Naive thymus-derived CD4-positive, alpha-beta T cell (primary cell): ENCODE results near the gene NR6A1. TPM values are rescaled to one million over a fixed set of nuclear protein-coding genes. Genes with fewer than 3 reads are reported as not detected.

ENCODE experiments used
- ATAC-seq: fragments of 150-1000 bp; cut with Tn5 transposase; 2 replicates; pipeline ENCODE4 v1.10.0; 2021; ENCODE audit warnings: mild to moderate bottlenecking, moderate library complexity
- CTCF ChIA-PET: fragments of 350-600 bp; sonication (Branson Sonifier 250); formaldehyde crosslinking; loops from one replicate; lab custom pipeline; 2021; ENCODE audit warnings: antibody characterized with exemption; lab: Charles Lee
- POLR2A ChIA-PET: fragments of 350-600 bp; sonication (Branson Sonifier 250); formaldehyde crosslinking; loops from one replicate; lab custom pipeline; 2021; ENCODE audit warnings: antibody characterized with exemption, inconsistent platforms; lab: Charles Lee
- DNase-seq, 9 donors: peaks; one replicate each; pipeline versions ENCODE4 v3.0.0 to v3.0.0-alpha.2; 2020 to 2022; ENCODE audit warnings: mixed read lengths in 1 of 9
- H3K27ac ChIP-seq: one replicate; pipeline ENCODE4 v1.7.0; 2013; ENCODE audit warnings: mild to moderate bottlenecking, low read depth, low read length, moderate library complexity
- H3K27me3 ChIP-seq, 2 donors: one replicate each; pipeline ENCODE4 v1.7.0; 2013; ENCODE audit warnings: low read length in 2 of 2, mild to moderate bottlenecking in 2 of 2, moderate library complexity in 2 of 2; ENCODE audit not compliant: control insufficient read depth in 2 of 2, insufficient read depth in 2 of 2
- H3K36me3 ChIP-seq, 3 experiments: 1 replicate in 2 of 3; 2 replicates in 1 of 3; pipeline ENCODE4 v1.7.0; 2013; ENCODE audit warnings: low read length in 3 of 3, mild to moderate bottlenecking in 3 of 3, moderate library complexity in 1 of 3; ENCODE audit not compliant: insufficient read depth in 3 of 3, control insufficient read depth in 2 of 3
- H3K4me1 ChIP-seq, 2 donors: one replicate each; pipeline ENCODE4 v1.7.0; 2013; ENCODE audit warnings: low read length in 2 of 2, mild to moderate bottlenecking in 2 of 2, moderate library complexity in 1 of 2; ENCODE audit not compliant: control insufficient read depth in 2 of 2, insufficient read depth in 2 of 2
- H3K4me3 ChIP-seq: 2 replicates; pipeline ENCODE4 v1.7.0; 2013; ENCODE audit warnings: mild to moderate bottlenecking, low read length
- H3K9me3 ChIP-seq, 3 experiments: 1 replicate in 2 of 3; 2 replicates in 1 of 3; pipeline ENCODE4 v1.7.0; 2013; ENCODE audit warnings: low read length in 3 of 3; ENCODE audit not compliant: control insufficient read depth in 2 of 3
- H3K27ac Mint-ChIP-seq, 9 donors: one replicate each; pipeline ENCODE4 v1.8.0; 2020 to 2022; ENCODE audit warnings: mixed read lengths in 9 of 9, mild to moderate bottlenecking in 8 of 9, moderate library complexity in 5 of 9, inconsistent platforms in 2 of 9
- H3K27me3 Mint-ChIP-seq, 5 donors: one replicate each; pipeline ENCODE4 v1.8.0; 2021 to 2022; ENCODE audit warnings: mixed read lengths in 5 of 5, mild to moderate bottlenecking in 1 of 5
- H3K36me3 Mint-ChIP-seq, 5 donors: one replicate each; pipeline ENCODE4 v1.8.0; 2020 to 2022; ENCODE audit warnings: mixed read lengths in 5 of 5, mild to moderate bottlenecking in 3 of 5, inconsistent platforms in 1 of 5
- H3K4me1 Mint-ChIP-seq, 7 donors: one replicate each; pipeline ENCODE4 v1.8.0; 2020 to 2022; ENCODE audit warnings: mixed read lengths in 7 of 7, mild to moderate bottlenecking in 3 of 7, inconsistent platforms in 1 of 7
- H3K4me3 Mint-ChIP-seq, 10 donors: one replicate each; pipeline ENCODE4 v1.8.0; 2020 to 2022; ENCODE audit warnings: mild to moderate bottlenecking in 10 of 10, mixed read lengths in 10 of 10, moderate library complexity in 6 of 10, inconsistent platforms in 2 of 10
- H3K9me3 Mint-ChIP-seq, 11 donors: one replicate each; pipeline ENCODE4 v1.8.0; 2020 to 2022; ENCODE audit warnings: mixed read lengths in 11 of 11, mild to moderate bottlenecking in 4 of 11, inconsistent platforms in 1 of 11, moderate library complexity in 1 of 11
- intact Hi-C, 2 donors: fragments of 100-400 bp; cut with micrococcal nuclease; formaldehyde crosslinking; loops; one replicate each; pipeline ENCODE4 v1.15.1; 2023
- polyA plus RNA-seq, 2 donors: library from polyadenylated mRNA; unstranded; fragments of 300-500 nt; fragmentation: Illumina TruSeq; gene quantifications; one replicate each; pipeline ENCODE4 v1.2.3, GENCODE V29; 2021
- total RNA-seq, 6 experiments: library from RNA in 5 of 6; stranded (reverse) in 5 of 6; gene quantifications; 1 replicate in 5 of 6; 2 replicates in 1 of 6; pipeline ENCODE4 v1.2.3 and lab custom pipeline; 2021 to 2026

The NR6A1 gene
- total and polyA plus RNA-seq, 7 experiments from 2014 or later: 0.21 to 0.78 (median 0.51) TPM; not detected in 4

- peak in 3 of 9 donors; percentile 4 to 65 (median 34) for DNase-seq
- Mint-ChIP-seq H3K4me3 (peak overlapping the region; percentile 86 to 97 (median 90)), H3K36me3 (no peaks in the 10 kb centered on the region), H3K27ac (peak overlapping the region in 5 of 9 donors; percentile 14 to 80 (median 70)), H3K9me3 (peaks cover 0 to 4% (median 0%) of the 10 kb centered on the region in 11 donors), H3K27me3 (peaks cover 59 to 80% (median 72%) of the 10 kb centered on the region in 5 donors), H3K4me1 (peaks cover 21 to 51% (median 47%) of the 10 kb centered on the region in 7 donors)
- intact Hi-C loops: loop anchor here (1.0 to 5.0 kb wide), 12 partner anchors 60 to 489 kb away; partner anchors contain the start of genes ARPC5L (in 2 of the 2), HSPA5 (in 2 of the 2), GAPVD1 (in 1 of the 2) and GOLGA1 (in 1 of the 2)
- peaks cover 18 to 26% of the 10 kb centered on the region in 2 donors for H3K4me1 ChIP-seq
- no peak overlapping the region for H3K27ac ChIP-seq
- ChIA-PET CTCF (interaction anchor here (0.6 to 7.0 kb wide), 9 partner anchors 50 to 614 kb away, joined by 3 to 66 read pairs (median 4); partner anchors contain the start of gene WDR38), POLR2A (interaction anchor here (1.0 to 1.8 kb wide), 3 partner anchors 81 to 100 kb away, joined by 3 to 7 read pairs (median 4); partner anchors contain the start of genes ARPC5L, RPL35 and WDR38)
- H3K36me3 ChIP-seq: no peaks in the 10 kb centered on the region
- peak overlapping the region; percentile 87 for H3K4me3 ChIP-seq
- peaks cover 3 to 44% of the 10 kb centered on the region in 2 donors for H3K27me3 ChIP-seq
- H3K9me3 ChIP-seq: no peaks in the 10 kb centered on the region
- ATAC-seq: no peak
Observed at GRCh38 chr9:124771867-124772679, 962 bp upstream of the NR6A1 start.

GRCh38 chr9:124770359-124771020 lies 621 bp downstream of the NR6A1 start:
- Histone ChIP-seq H3K4me1 (peaks cover 13 to 20% of the 10 kb centered on the region in 2 donors), H3K9me3 (no peaks in the 10 kb centered on the region), H3K4me3 (peak overlapping the region; percentile 87), H3K27ac (no peak overlapping the region), H3K27me3 (peaks cover 7 to 37% of the 10 kb centered on the region in 2 donors), H3K36me3 (no peaks in the 10 kb centered on the region)
- peaks cover 0 to 2% (median 0%) of the 10 kb centered on the region in 11 donors for H3K9me3 Mint-ChIP-seq
- H3K27ac Mint-ChIP-seq: peak overlapping the region in 3 of 9 donors; percentile 12 to 87 (median 78)
- ChIA-PET CTCF (interaction anchor here (0.6 to 7.0 kb wide), 6 partner anchors 9 to 358 kb away, joined by 3 to 66 read pairs (median 3); partner anchors contain the start of gene WDR38), POLR2A (interaction anchor here (1.1 to 1.8 kb wide), 3 partner anchors 83 to 101 kb away, joined by 4 to 7 read pairs (median 6); partner anchors contain the start of genes RPL35 and WDR38)
- peaks cover 13 to 40% (median 37%) of the 10 kb centered on the region in 7 donors for H3K4me1 Mint-ChIP-seq
- peak overlapping the region; percentile 77 to 92 (median 88) for H3K4me3 Mint-ChIP-seq
- no peak for ATAC-seq
- H3K27me3 Mint-ChIP-seq: peaks cover 54 to 82% (median 75%) of the 10 kb centered on the region in 5 donors
- no peaks in the 10 kb centered on the region for H3K36me3 Mint-ChIP-seq
- intact Hi-C loops: loop anchor here (1.0 to 5.0 kb wide), 12 partner anchors 58 to 491 kb away; partner anchors contain the start of genes ARPC5L (in 2 of the 2), HSPA5 (in 2 of the 2), GAPVD1 (in 1 of the 2) and GOLGA1 (in 1 of the 2)
- peak in 3 of 9 donors; percentile 9 to 32 (median 28) for DNase-seq

- peaks cover 0 to 2% (median 0%) of the 10 kb centered on the region in 11 donors for H3K9me3 Mint-ChIP-seq
- no peak for ATAC-seq
- Histone ChIP-seq H3K9me3 (no peaks in the 10 kb centered on the region), H3K27me3 (peaks cover 4 to 33% of the 10 kb centered on the region in 2 donors), H3K4me1 (peaks cover 13 to 20% of the 10 kb centered on the region in 2 donors), H3K4me3 (peak overlapping the region; percentile 31), H3K36me3 (no peaks in the 10 kb centered on the region), H3K27ac (no peak overlapping the region)
- ChIA-PET CTCF (interaction anchor here (1.2 kb wide), 1 partner anchor 83 kb away, joined by 3 read pairs; the partner anchor contains the start of gene WDR38), POLR2A (interaction anchor here (1.5 to 1.8 kb wide), 2 partner anchors 82 to 102 kb away, joined by 3 to 4 read pairs; no protein-coding TSS in a partner anchor)
- H3K4me1 Mint-ChIP-seq: peaks cover 13 to 40% (median 37%) of the 10 kb centered on the region in 7 donors
- intact Hi-C loops: loop anchor here (5.0 to 10.0 kb wide), 7 partner anchors 47 to 975 kb away; partner anchors contain the start of genes HSPA5 (in 1 of the 2), PBX3 (in 1 of the 2), PPP6C (in 1 of the 2) and PSMB7 (in 1 of the 2)
- DNase-seq: peak in 2 of 9 donors; percentile 11 to 39
- H3K4me3 Mint-ChIP-seq: peak overlapping the region; percentile 77 to 92 (median 88)
- peaks cover 53 to 84% (median 78%) of the 10 kb centered on the region in 5 donors for H3K27me3 Mint-ChIP-seq
- peak overlapping the region in 5 of 9 donors; percentile 12 to 78 (median 44) for H3K27ac Mint-ChIP-seq
- H3K36me3 Mint-ChIP-seq: no peaks in the 10 kb centered on the region
Observed at GRCh38 chr9:124769549-124770358, 1.4 kb downstream of the NR6A1 start.

DNA sequence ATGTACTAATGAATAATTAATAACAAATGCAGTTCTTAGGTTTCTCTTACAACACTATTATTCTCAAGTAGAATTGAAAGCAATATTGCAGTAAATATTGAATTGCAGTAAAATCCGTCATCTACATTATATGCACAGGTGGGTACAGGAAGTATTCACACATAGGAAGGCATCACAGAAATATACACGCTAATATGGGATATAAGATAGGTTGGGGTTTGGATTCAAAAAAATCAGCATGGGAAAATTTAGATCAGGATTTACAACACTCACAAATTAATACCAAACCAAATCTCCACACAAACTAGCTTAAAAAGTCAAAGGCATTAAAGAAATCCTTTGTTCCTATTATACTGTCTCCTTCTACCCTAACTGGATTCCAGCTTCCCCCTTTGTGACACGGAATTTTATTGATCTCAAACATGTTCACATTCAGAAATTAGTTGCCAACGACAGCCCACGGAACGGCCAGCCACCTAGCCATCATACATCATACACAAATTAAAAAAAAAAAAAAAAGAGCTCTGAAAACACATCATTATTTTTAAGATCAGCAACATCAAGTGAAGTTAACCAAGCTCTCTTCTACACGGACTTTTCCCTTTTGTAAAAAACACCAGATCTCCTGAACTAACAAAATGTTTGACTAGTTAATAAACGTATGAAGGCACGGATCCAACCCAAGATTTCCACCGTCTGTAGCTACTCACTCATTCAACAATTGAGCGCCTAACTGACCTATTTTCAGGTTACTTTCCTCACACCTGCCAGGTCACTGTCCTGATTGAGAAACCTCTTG lies 2.2 kb downstream of the NR6A1 start:
- H3K27me3 Mint-ChIP-seq: peaks cover 49 to 84% (median 78%) of the 10 kb centered on the region in 5 donors
- H3K36me3 Mint-ChIP-seq: no peaks in the 10 kb centered on the region
- DNase-seq: no peak
- H3K4me3 Mint-ChIP-seq: peak overlapping the region; percentile 4 to 92 (median 88)
- H3K27me3 ChIP-seq: peaks cover 4 to 33% of the 10 kb centered on the region in 2 donors
- ATAC-seq: no peak
- H3K27ac ChIP-seq: no peak overlapping the region
- H3K4me3 ChIP-seq: peak overlapping the region; percentile 31
- intact Hi-C loops: loop anchor here (5.0 to 10.0 kb wide), 2 partner anchors 47 to 976 kb away; partner anchors contain the start of gene PBX3 (in 1 of the 2)
- H3K4me1 Mint-ChIP-seq: peaks cover 13 to 36% (median 32%) of the 10 kb centered on the region in 7 donors
- no peak overlapping the region for H3K27ac Mint-ChIP-seq
- ChIA-PET POLR2A (interaction anchor here (0.6 to 1.5 kb wide), 2 partner anchors 54 to 83 kb away, joined by 3 to 4 read pairs; no protein-coding TSS in a partner anchor), CTCF (interaction anchor here (1.2 kb wide), 1 partner anchor 84 kb away, joined by 3 read pairs; the partner anchor contains the start of gene WDR38)
- H3K9me3 Mint-ChIP-seq: no peaks in the 10 kb centered on the region
- H3K36me3 ChIP-seq: no peaks in the 10 kb centered on the region
- H3K9me3 ChIP-seq: no peaks in the 10 kb centered on the region
- H3K4me1 ChIP-seq: peaks cover 13 to 20% of the 10 kb centered on the region in 2 donors

- Histone ChIP-seq H3K4me1 (peaks cover 13 to 20% of the 10 kb centered on the region in 2 donors), H3K9me3 (no peaks in the 10 kb centered on the region), H3K4me3 (no peak overlapping the region), H3K36me3 (no peaks in the 10 kb centered on the region), H3K27me3 (peaks cover 4 to 33% of the 10 kb centered on the region in 2 donors), H3K27ac (no peak overlapping the region)
- ChIA-PET CTCF (no interaction called here), POLR2A (interaction anchor here (1.5 kb wide), 1 partner anchor 84 kb away, joined by 3 read pairs; no protein-coding TSS in a partner anchor)
- no peak for DNase-seq
- no peak overlapping the region for H3K27ac Mint-ChIP-seq
- H3K4me3 Mint-ChIP-seq: peak overlapping the region in 1 of 10 donors; percentile 90
- no peaks in the 10 kb centered on the region for H3K36me3 Mint-ChIP-seq
- H3K9me3 Mint-ChIP-seq: no peaks in the 10 kb centered on the region
- intact Hi-C loops: loop anchor here (5.0 to 10.0 kb wide), 2 partner anchors 46 to 976 kb away; partner anchors contain the start of gene PBX3 (in 1 of the 2)
- peaks cover 52 to 81% (median 75%) of the 10 kb centered on the region in 5 donors for H3K27me3 Mint-ChIP-seq
- peaks cover 13 to 36% (median 31%) of the 10 kb centered on the region in 7 donors for H3K4me1 Mint-ChIP-seq
- no peak for ATAC-seq
Observed at GRCh38 chr9:124768334-124768733, 2.8 kb downstream of the NR6A1 start.
